ENCODE data around the gene PXT1. TPM values are rescaled to one million over a fixed set of nuclear protein-coding genes. Genes with fewer than 3 reads are reported as not detected.

The PXT1 gene
- total RNA-seq, 2 experiments from 2014 or later, result 0.25 TPM; not detected in 1

DNA sequence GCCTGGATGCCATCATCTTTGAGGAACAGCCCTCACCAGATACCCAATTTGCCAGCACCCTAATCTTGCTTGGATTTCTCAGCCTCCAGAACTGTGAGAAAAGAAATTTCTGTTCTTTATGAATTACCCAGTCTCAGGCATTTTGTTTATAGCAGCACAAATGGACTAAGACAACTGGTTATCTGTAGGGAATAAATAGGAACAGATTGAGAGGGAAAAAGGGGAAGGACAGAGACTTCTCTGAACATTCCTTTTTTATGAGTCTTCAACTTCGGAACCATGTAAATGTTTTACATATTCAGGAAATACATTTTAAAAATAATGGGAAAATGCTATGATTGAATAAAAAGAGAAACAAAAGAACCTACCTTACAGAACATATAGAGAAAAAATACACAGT, 21.0 kb upstream of the PXT1 start:
- no peak overlapping the region for H3K4me2 ChIP-seq (ENCODE audit: low read length)
- ChIA-PET POLR2A (no interaction called here), CTCF (ENCODE audit: unreplicated experiment) (no interaction called here)
- no peak for TF ChIP-seq CTCF (conservative IDR thresholded peaks at IDR 0.05; ENCODE audit: low read length)
- TF ChIP-seq EZH2phosphoT487 (IDR thresholded peaks at IDR 0.05; ENCODE audit: borderline replicate concordance, low read depth, low read length), result no peak
- no peak overlapping the region for H2AFZ ChIP-seq (ENCODE audit: low read length)
- no peak overlapping the region for H3K4me3 ChIP-seq (ENCODE audit: low read depth, low read length, poor library complexity, severe bottlenecking)
- no peaks in the 10 kb centered on the region for H3K9me2 ChIP-seq (ENCODE audit: insufficient read depth, low read length)
- no TSS peak for BruUV-seq (replicated peaks)
- H3K79me2 ChIP-seq (ENCODE audit: insufficient read depth, low read depth, low read length), result peaks cover 92% of the 10 kb centered on the region
- H3K36me3 ChIP-seq (ENCODE audit: insufficient read depth, low read length), result peaks cover 45% of the 10 kb centered on the region
- DNase-seq (ENCODE audit: low spot score), result no peak
- no peak overlapping the region for H3K27ac ChIP-seq (ENCODE audit: low read depth, low read length, poor library complexity, severe bottlenecking)
- intact Hi-C loops (cut with micrococcal nuclease; ENCODE audit: unreplicated experiment), result no loop called here
- H3K4me1 ChIP-seq (ENCODE audit: insufficient read depth, low read length, poor library complexity, severe bottlenecking), result peaks cover 7% of the 10 kb centered on the region
- peaks cover 4% of the 10 kb centered on the region; the same call in 1 of the 2 replicates for H3K9me3 ChIP-seq (ENCODE audit: low read length)
- peaks cover 4% of the 10 kb centered on the region; the same call in 1 of the 2 replicates for H4K20me1 ChIP-seq (ENCODE audit: insufficient read depth, low read length)

DNA sequence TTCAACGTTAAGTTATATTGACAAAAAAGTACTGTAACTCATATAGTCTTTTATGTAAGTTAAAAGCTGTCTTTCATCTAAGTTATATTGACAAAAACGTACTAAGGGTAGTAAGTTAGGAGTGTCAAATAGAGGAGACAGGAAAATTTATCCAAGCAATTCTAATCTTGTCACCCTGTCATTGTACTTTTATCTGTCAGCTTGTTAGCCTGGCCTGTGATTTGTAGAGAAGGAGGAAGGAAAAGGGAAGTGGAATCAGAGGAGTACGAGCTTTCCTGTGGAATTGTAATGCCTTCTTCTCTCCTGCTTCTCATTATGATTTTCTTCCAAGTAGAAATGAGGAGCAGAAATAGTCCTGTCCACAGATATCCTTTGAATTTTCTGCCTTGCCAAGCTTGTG, 19.0 kb upstream of the PXT1 start:
- POLR2A ChIA-PET, result interaction anchor here (0.5 to 1.6 kb wide), 6 partner anchors 18 to 187 kb away, joined by 3 to 4 read pairs (median 4); no protein-coding TSS in a partner anchor
- no peak overlapping the region for H2AFZ ChIP-seq (ENCODE audit: low read length)
- DNase-seq (ENCODE audit: low spot score), result no peak

More for the DNA sequence above, 19.0 kb upstream of the PXT1 start:
- peaks cover 4% of the 10 kb centered on the region; the same call in 1 of the 2 replicates for H4K20me1 ChIP-seq (ENCODE audit: insufficient read depth, low read length)
- no peak overlapping the region for H3K4me2 ChIP-seq (ENCODE audit: low read length)
- H3K9me3 ChIP-seq (ENCODE audit: low read length), result no peaks in the 10 kb centered on the region
- no peak overlapping the region for H3K27ac ChIP-seq (ENCODE audit: low read depth, low read length, poor library complexity, severe bottlenecking)
- H3K9me2 ChIP-seq (ENCODE audit: insufficient read depth, low read length), result no peaks in the 10 kb centered on the region
- no peaks in the 10 kb centered on the region for H3K4me1 ChIP-seq (ENCODE audit: insufficient read depth, low read length, poor library complexity, severe bottlenecking)
- intact Hi-C loops (cut with micrococcal nuclease; ENCODE audit: unreplicated experiment), result no loop called here
- H3K4me3 ChIP-seq (ENCODE audit: low read depth, low read length, poor library complexity, severe bottlenecking), result no peak overlapping the region
- BruUV-seq (replicated peaks), result TSS peak; percentile 12
- CTCF ChIA-PET (ENCODE audit: unreplicated experiment), result no interaction called here
- H3K79me2 ChIP-seq (ENCODE audit: insufficient read depth, low read depth, low read length), result peaks cover 91% of the 10 kb centered on the region
- TF ChIP-seq EZH2phosphoT487 (IDR thresholded peaks at IDR 0.05; ENCODE audit: borderline replicate concordance, low read depth, low read length) (no peak), CTCF (conservative IDR thresholded peaks at IDR 0.05; ENCODE audit: low read length) (no peak)
- peaks cover 48% of the 10 kb centered on the region for H3K36me3 ChIP-seq (ENCODE audit: insufficient read depth, low read length)

Measured in OCI-LY7 (cell line).